DMS153 treated with DMSO at 0.1 percent for 48 hours (cell line): Measurements from ENCODE around the gene RP2.
A peak's percentile ranks its signal among the peaks of the same experiment; 100 is the strongest.

Source experiments
- DNase-seq: peaks from one replicate; lab custom pipeline; 2025; ENCODE audit not compliant: unreplicated experiment; lab: John Stamatoyannopoulos, UW

The RP2 gene

DNA sequence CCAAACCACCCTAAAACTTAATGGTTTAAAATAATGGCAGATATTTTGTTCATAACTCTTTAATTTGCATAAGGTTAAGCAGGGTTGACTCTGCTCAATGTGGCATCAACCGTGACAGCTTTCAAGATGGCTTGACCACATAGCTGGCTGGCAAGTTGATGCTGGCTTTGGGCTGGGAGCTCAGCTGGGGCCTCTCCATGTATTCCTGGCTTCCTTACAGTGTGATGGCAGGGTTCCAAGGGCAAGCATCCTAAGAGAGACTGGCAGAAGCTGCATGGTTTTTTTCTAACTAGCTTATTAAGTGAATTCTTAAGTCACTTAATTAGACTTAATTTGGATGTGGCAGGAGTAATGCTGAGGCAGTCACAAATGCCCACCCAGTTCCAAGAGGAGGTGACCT lies 4.5 kb downstream of the RP2 start:
- DNase-seq, result no peak

DNA sequence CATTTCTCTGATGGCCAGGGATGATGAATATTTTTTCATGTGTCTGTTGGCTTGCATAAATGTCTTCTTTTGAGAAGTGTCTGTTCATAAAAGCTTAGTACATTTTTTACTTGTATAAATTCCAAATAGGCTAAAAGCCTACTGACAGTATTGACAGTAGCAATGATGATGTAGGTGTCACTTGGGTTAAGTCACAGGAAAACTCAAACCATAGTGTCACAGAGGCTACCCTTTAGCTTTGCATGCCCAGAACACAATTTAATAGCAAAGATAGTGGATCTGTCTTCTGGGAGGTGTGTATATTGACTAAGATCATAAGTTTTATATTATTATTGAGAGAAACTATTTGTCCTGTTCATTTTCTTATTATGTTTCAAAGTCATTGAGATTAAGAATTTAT lies 8.1 kb downstream of the RP2 start:
- DNase-seq, result no peak

DNA sequence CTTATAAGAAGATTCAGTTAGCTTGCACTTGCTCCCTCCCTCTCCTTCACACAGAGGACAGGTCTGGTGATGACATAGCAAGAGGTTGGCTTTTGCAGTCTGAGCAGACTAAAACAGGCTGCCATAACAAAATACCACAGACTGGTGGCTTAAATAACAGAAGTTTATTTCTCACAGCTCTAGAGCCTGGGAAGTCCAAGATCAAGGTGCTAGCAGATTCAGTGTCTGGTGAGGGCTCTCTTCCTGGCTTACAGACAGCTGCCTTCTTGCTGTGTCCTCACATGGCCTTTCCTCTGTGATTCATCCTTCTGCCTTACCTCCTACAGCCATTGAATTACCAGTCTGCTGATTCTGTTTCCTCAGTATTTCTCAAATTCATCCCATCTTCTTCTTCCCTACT lies 13.1 kb downstream of the RP2 start:
- DNase-seq, result no peak

DNA sequence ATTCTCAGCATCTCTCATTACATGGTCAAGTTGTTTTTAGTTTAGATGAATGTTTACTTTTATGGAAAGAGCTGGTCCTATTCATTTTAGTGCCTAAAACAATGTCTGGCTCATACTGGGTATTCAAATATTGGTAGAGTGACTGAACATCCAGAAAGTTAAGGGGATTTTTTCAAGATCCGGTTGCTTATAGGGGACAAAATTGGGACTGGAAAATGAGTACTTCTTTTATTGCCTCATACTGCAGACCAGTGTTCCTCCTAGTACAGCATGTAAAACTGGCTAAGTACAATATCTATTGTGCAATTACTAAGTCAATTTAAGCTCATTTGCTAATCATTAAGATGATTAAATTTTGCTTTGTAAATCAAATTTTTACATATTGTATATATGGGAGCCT lies 13.9 kb downstream of the RP2 start:
- DNase-seq, result no peak

DNA sequence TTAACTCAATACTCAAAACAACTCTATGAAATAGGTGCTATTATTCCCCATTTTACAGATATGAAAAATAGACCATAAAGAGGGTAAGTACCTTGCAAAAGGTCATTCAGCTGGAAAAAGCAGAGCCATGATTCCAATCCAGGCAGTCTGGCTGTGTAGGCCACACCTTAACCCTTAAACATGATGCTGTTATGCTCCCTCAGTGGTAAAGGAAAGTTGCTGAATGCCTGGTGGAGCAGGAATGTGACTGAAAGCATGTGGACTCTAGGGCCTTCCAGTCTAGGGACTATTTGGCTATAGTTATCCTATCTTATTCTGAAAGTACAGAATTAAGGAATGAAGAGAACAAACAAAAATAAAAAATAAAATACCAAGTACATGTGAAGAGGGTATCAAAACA lies 19.6 kb downstream of the RP2 start:
- no peak for DNase-seq

DNA sequence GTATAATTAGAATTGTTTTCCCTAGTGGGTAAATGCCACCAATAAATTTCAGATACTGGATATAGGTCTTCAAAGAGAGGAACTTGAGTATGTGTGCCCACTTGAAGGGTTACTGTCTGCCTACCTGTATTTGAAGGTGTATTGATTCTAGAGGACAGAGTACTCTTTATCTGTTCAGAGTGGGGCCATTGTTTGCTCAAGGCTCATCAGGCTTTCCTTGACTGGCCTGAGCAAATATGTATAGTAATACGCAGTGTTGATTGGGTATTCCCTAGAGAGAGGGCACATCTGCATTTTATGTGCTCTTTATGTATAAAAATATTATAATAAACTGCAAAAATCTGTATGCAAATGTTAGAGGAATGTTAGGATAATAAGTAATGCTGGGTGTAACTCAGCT lies 23.7 kb downstream of the RP2 start:
- no peak for DNase-seq

DNA sequence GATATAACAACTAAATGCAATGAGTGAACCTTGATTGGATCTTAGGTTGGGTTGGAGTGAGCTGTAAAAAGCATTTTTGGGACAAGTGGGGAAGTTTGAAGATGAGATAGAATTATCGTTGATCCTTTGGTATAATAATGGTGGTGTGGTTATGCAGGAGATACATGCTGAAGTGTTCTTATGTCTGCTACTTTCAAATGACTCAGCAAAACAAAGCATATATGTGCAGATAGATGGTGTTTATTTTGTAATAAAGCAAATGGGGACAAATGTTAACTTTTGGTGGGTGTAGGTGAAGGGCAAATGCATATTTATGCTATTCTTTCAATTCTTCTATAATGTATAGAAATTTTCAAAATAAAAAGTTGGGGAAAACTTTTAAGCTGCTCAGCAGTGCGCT lies 26.2 kb downstream of the RP2 start:
- DNase-seq, result no peak

DNA sequence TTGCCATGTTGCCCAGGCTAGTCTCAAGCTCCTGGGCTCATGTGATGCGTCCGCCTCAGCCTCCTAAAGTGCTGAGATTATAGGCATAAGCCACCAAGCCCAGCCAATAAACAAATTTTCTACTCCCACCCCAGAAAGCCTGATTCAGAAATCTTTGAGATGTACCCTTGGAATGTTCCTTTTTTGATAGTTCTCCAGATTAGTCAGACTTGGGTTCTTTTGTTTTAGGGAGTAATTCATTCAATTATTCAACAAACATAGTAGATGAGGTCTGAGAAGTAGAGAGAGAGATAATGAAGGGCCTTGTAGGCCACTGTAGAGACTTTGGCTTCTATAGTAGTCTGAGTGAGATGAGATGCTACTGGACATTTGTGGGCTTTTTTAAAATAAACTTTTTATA lies 27.8 kb downstream of the RP2 start:
- DNase-seq, result no peak

DNA sequence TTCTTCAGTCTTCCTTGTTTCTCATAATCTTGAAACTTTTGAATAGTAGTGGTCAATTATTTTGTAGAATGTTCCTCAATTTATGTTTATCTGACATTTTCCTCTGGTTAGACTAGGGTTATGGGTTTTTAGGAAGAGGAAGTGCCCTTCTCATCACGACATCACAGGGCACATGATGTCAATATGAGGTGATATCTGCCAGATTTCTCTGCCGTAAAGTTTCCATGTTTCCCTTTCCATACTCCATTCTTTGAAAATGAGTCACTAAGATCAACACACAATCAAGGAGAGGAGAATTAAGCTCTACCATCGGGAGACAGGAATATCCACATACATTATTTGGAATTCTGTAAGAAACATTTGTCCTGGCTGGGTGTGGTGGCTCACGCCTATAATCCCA lies 28.4 kb downstream of the RP2 start:
- no peak for DNase-seq

DNA sequence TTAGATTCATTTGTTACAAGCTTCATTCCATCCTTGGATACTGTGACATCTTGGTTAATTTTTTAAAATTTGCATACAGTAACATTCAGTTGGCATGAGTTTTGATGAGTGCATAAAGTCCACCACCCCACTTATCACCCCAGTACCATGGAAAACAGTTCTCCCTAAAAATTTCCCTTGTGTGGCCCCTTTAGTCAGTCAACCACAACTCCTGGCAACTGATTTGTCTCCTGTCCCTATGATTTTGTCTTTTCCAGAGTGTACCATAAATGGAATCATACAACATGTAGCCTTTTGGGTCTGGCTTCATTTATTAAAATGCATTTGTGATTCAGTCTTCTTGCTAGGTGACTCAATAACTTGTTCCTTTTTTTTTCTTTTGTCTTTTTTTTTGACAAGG lies 29.9 kb downstream of the RP2 start:
- DNase-seq, result no peak

DNA sequence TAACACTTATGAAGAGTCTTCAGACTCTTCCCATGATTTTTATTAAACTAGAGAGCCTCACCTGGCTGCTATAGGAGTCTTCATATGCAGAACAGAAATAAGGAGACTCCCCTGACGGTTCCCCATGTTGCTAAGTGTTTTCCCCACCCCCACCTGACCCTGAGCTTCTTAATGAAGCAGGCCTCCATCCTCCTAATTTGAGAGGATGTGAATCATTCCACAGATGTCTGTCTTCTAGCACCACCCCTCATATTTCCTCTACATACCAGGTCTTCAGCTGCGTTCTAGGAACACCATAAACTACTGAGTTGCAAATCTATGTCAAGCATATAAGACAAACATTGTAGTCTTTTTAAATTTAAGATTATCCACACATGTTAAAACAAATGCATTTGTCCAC lies 36.9 kb downstream of the RP2 start:
- no peak for DNase-seq

DNA sequence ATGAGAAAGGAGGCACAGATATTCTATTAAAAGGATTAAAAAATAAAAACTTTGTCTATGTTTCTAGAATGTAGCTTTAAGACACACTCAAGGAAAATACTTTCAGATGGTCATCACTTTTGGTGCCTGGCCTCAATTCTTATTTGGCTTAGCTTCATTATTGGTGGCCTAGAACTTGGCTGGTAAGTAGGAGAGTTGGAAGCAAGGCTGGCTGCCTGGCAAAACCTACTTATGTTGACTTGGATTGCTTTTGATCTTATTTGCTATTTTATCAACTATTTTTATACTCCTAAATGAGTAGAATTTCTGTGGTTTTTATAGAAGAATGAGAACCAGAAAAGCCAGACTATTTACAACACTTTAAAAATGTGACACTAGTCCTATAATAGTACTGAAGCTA lies 40.1 kb downstream of the RP2 start:
- DNase-seq, result no peak

DNA sequence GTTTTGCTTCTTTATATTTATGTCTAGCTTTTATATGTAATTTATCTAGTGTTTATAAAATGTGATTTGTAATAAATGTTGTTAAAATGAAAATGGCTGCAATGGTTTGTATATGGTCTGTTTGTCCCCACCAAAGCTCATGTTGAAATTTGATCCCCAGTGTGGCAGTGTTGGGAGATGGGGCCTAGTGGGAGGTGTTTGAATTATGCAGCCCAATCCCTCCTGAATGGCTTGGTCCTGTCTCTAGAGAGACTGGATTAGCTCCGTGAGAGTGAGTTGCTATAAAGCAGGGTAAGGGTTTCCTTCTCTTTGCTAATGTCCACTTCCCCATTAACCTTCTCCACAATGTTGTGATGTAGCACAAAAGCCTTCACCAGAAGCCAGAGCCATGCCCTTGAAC lies 45.4 kb downstream of the RP2 start:
- no peak for DNase-seq

DNA sequence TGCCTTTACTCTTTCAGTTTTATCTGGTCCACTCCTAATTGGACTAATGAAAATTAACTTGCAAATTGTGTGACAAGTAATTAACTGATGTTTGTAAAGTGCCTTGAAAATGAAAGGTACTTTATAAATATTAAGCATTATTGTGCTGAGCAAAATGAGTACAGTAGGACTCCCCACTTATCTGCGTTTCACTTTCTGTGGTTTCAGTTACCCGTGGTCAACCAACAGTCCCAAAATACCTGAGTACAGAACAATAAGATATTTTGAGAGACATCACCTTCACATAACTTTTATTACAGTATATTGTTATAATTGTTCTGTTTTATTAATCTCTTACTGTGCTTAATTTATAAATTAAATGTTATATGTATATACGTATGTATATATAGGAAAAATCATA lies 48.0 kb downstream of the RP2 start:
- DNase-seq, result no peak

DNA sequence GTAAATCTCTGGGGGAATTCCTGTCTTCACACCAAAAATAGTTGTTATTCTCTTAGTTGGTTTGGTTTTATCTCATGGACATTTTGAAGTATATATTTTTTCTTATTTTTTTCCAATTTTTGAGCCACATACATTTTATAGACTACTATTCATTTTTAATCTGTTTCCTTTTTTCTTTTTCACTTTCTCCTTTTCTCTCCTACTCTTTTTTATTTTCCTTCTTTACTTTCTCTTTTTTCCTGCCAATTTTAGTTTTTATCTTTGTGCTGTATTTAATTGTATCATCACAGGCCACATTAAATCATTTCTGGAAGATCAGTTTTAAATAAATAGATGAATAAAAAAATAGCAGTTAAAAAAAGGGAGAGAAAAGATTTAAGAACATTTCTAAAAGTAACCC lies 61.4 kb downstream of the RP2 start:
- no peak for DNase-seq

DNA sequence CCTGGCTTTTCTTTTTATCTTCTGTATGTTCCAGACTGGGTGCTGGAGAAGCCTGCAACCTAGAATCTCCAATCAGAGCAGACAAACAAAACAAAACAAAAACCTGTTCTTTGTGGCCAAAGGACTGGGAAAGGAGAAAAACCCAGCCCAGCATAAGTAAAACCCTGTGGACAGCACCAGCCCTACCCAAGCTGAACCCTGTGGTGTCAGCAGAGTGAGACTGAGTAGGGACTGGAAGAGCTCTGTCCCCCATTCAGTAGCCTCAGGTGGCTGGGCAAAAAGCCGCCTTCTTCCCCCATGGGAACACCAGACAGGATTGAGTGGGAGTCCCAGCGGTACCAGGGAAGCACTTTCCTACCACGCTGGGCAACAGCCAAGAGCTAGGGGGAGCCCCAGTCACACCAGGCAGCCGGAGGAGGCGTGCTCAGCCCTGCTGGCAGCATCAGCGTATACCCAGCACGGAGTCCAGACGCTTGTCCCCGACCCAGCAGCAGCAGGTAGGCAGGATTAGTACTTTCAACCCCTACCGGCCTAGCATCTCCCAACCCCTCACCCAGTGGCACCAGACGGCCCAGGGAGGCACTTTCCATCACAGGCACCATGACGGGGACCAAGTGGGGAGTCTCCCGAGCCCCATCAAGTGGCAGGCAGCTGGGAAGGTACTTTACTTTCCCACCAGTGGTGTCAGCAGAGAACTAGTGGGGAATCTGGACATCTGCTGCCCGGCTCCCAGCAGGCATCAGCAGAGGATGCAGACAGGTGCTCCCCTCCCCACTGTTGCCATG lies 66.8 kb downstream of the RP2 start:
- peak; percentile 53 for DNase-seq

DNA sequence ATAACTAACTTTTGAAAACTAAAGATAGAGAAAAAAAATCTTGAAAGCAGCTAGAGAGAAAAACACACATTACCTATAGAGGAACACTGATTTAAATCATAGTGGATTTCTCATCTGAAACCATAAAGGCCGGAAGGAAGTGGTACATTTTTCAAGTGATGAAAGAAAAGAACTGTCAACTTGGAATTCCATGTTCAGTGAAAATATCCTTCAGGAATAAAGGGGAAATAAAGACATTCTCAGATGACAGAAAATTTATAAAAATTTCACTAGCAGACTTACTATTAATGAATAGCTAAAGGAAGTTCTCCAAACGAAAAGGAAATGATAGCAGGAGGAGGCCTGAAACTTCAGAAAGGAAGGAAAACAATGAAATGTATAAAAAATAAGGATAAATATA lies 67.8 kb downstream of the RP2 start:
- no peak for DNase-seq

DNA sequence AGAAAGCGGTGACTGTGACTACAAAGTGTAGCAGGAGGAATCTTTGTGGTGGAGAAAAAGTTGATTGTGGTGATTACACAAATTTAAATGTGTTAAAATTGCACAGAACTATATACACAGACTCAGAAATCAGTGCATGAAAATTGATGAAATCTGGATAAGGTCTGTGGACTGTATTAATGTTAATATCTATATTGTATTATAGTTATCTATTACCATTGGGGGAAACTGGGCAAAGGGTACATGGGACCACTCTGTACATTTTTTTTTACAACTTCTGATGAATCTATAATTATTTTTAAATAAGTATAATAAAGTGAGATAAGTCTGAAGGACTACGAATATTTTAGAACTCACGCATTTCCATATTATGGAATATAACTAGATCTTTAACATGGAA lies 73.6 kb downstream of the RP2 start:
- no peak for DNase-seq

DNA sequence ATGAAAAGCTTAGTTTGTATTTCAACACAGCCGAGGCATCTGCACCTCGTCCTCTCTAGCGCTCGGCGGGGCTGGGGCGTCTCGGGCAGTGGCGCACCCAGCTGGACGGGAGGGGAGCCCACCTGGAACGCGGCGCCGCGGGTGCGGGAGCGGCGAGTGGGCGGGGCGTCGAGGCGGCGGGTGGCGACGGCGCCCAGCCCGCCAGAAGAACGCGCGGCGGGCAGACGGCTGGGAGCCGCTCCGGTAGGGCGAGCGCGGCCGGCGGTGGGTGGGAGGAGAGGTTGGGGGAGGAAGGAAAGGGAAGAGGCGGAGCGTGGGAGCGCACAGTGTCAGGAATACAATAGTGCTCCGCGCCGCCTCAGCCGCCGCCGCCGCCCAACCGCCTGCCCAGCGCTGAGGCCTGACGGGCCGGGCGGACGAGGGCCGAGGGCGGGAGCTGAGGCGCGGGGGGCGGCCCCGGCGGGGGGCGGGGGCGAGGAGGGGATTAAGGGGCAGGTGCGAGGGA lies 75.3 kb downstream of the RP2 start, which contains the start of gene JADE3:
JADE3 (plus strand) TSS at position 324 of the 505 bp plus-strand sequence. CDS start 72,474 bp downstream, outside the sequence.
- DNase-seq, result peak; percentile 26

DNA sequence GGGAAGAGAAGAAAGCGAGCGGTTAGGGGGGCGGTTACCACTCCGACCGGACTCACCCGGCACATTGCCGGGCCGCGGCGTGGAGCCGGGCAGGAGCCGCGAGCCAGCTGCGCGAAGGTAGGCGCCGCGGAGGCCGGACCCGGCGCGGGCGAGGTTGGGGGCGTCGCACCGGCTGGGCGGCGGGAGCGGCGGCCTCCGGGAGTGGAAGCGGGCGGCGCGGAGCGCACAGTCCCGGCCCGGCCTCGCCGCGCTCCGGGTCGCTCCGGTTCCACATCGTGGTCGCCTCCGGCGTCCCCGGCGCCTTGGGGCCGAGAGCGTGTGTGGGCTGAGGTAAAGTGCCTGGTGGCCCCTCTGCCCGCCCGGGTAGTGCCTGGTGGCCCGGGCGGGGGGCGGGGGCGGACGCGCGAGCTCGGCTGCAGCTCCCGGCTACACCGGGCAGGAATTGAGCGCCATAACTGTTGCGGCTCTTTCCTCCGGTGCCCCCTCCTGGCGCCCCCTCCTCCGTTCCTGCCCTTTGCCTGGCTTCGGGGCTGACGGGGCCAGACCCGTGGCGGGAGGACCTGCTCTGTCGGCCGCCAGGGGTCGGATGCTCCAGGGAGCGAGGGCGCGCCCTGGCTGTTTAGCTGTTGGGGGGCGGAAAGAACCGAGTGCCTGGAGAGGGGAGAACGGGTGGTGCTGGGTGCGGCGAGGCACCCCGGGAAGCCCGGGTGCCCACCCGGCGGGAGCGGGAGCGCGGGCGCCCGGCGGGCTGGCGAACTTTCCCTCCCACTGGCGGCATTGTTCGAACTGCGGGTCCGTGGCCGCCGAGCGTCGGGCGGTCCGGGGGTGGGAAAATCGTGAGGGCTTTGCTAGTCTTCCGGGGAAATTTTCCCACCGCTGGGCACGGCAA lies 76.0 kb downstream of the RP2 start:
- no peak for DNase-seq

DNA sequence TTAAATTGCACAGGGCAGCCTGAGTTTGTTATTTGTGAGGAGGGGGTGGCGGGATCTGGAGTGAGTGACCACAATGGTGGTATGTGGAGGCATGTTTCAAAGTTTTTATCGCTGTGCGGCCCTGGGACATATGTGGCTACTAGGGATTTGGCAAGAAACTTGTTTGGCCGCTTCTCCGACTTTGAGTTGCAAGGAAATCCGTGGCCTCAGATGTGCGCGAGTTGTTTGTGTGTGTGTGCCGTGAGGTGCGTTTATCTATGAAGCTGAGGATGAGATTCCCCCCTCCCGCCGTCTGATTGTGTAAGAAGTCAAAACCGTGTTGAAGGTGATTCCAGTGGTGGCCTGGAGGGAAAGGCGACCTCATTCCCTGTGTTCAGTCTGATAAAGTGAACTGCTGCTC lies 76.8 kb downstream of the RP2 start:
- DNase-seq, result no peak

DNA sequence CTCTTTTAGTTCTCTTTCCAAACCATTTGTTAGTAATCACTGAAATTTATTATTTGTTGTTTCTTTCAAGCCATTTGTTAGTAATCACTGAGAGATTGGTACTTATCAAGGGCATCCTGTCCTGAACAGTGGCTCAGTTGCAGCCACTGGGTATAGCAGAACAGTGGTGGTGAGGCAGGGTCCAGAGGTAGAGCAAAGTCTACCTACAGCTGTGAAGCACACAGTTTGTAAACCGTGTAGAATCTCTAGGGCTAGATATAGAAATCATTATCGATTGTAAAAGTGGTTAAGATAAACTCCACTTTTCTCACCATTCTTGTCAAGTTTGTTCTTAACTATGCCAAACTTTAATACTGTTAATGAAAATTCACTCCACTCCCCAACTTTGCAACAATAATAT lies 79.4 kb downstream of the RP2 start:
- no peak for DNase-seq
